Suprapubic skin (tissue), 4 donors: ENCODE measurements around the gene THRB. TPM values are rescaled to one million over a fixed set of nuclear protein-coding genes. Genes with fewer than 3 reads are reported as not detected.

Experiments
- DNase-seq, 2 donors: peaks; one replicate each; pipeline ENCODE4 v3.0.0-alpha.2; 2019; ENCODE audit warnings: low spot score in 2 of 2
- H3K27ac ChIP-seq: fragments of 200-600 bp; sonication (generic); one replicate; pipeline ENCODE4 v1.5.1; 2019
- H3K27me3 ChIP-seq: fragments of 200-600 bp; sonication (generic); one replicate; pipeline ENCODE4 v1.5.1; 2019
- H3K36me3 ChIP-seq: fragments of 200-600 bp; sonication (generic); one replicate; pipeline ENCODE4 v1.5.1; 2019
- H3K4me1 ChIP-seq: fragments of 200-600 bp; sonication (generic); one replicate; pipeline ENCODE4 v1.5.1; 2019
- H3K4me3 ChIP-seq: fragments of 200-600 bp; sonication (generic); one replicate; pipeline ENCODE4 v1.5.1; 2019; ENCODE audit warnings: mild to moderate bottlenecking
- H3K9me3 ChIP-seq: fragments of 200-600 bp; sonication (generic); one replicate; pipeline ENCODE4 v1.5.1; 2019
- CTCF ChIP-seq, 2 donors: fragments of 200-600 bp in 1 of 2; fragments of 450-650 bp in 1 of 2; sonication (generic) in 1 of 2; IDR thresholded peaks; one replicate each; pipeline ENCODE4 v1.5.1; 2016 to 2019; ENCODE audit warnings: antibody characterized with exemption in 2 of 2, mild to moderate bottlenecking in 1 of 2, moderate library complexity in 1 of 2
- EP300 ChIP-seq: sonication (generic); formaldehyde crosslinking; IDR thresholded peaks from one replicate; pipeline ENCODE4 v1.6.1; 2017; ENCODE audit warnings: antibody characterized with exemption
- POLR2A ChIP-seq, 2 donors: fragments of 450-650 bp; IDR thresholded peaks; one replicate each; pipeline ENCODE4 v1.6.1; 2017; ENCODE audit warnings: antibody characterized with exemption in 2 of 2, mild to moderate bottlenecking in 2 of 2, moderate library complexity in 2 of 2
- POLR2AphosphoS5 ChIP-seq, 3 donors: sonication (generic); formaldehyde crosslinking; IDR thresholded peaks; one replicate each; pipeline ENCODE4 v1.6.1; 2017; ENCODE audit warnings: antibody characterized with exemption in 3 of 3
- whole genome bisulfite sequencing: methylation state at CpG from one replicate; pipeline ENCODE4 v1.1.5; 2018; 5-methylcytosine and 5-hydroxymethylcytosine counted together
- total RNA-seq, 4 donors: library from RNA; depleted of rRNA; stranded (reverse); fragments of >200 nt; gene quantifications; one replicate each; pipeline ENCODE4 v1.1.0, GENCODE V29; 2016

THRB gene
- total RNA-seq, 4 donors from 2014 or later, result 16.6 to 32.9 (median 24.4) TPM

GRCh38 chr3:24117508-24117907 lies 377.1 kb downstream of the THRB start:
- Histone ChIP-seq H3K27ac (no peak overlapping the region), H3K9me3 (no peaks in the 10 kb centered on the region), H3K27me3 (no peaks in the 10 kb centered on the region), H3K4me1 (peaks cover 6% of the 10 kb centered on the region), H3K36me3 (peaks cover 3% of the 10 kb centered on the region), H3K4me3 (no peak overlapping the region)
- no peak for DNase-seq
- 100% methylated on average over 1 of the region's 1 CpG for WGBS
- TF ChIP-seq CTCF (IDR thresholded peaks at IDR 0.05), result no peak
- no peak for TF ChIP-seq POLR2A (IDR thresholded peaks at IDR 0.05)
- no peak for TF ChIP-seq POLR2AphosphoS5 (IDR thresholded peaks at IDR 0.05)
- TF ChIP-seq EP300, result no peak

GRCh38 chr3:24111711-24112110 lies 382.9 kb downstream of the THRB start:
- WGBS, result 88% methylated on average over 1 of the region's 1 CpG
- no peaks in the 10 kb centered on the region for H3K27me3 ChIP-seq
- no peak for DNase-seq

GRCh38 chr3:24110051-24110450 lies 384.6 kb downstream of the THRB start:
- DNase-seq, result no peak
- no peak for TF ChIP-seq POLR2AphosphoS5 (IDR thresholded peaks at IDR 0.05)
- TF ChIP-seq EP300, result no peak
- no peak for TF ChIP-seq POLR2A (IDR thresholded peaks at IDR 0.05)
- TF ChIP-seq CTCF (IDR thresholded peaks at IDR 0.05), result no peak
- 47% methylated on average over 1 of the region's 1 CpG for whole genome bisulfite sequencing

More at GRCh38 chr3:24111711-24112110, 382.9 kb downstream of the THRB start:
- Histone ChIP-seq H3K4me3 (no peak overlapping the region), H3K27ac (no peak overlapping the region), H3K9me3 (no peaks in the 10 kb centered on the region), H3K36me3 (no peaks in the 10 kb centered on the region), H3K4me1 (no peaks in the 10 kb centered on the region)
- TF ChIP-seq POLR2A (IDR thresholded peaks at IDR 0.05) (no peak), EP300 (no peak), CTCF (IDR thresholded peaks at IDR 0.05) (no peak), POLR2AphosphoS5 (IDR thresholded peaks at IDR 0.05) (no peak)

GRCh38 chr3:24101676-24102168 lies 392.9 kb downstream of the THRB start:
- no peaks in the 10 kb centered on the region for H3K9me3 ChIP-seq
- 39% methylated on average over 2 of the region's 2 CpGs for WGBS
- H3K27ac ChIP-seq, result no peak overlapping the region
- peaks cover 8% of the 10 kb centered on the region for H3K4me1 ChIP-seq
- no peak for DNase-seq
- no peaks in the 10 kb centered on the region for H3K36me3 ChIP-seq
- TF ChIP-seq CTCF (IDR thresholded peaks at IDR 0.05), result no peak
- no peak for TF ChIP-seq POLR2A (IDR thresholded peaks at IDR 0.05)
- TF ChIP-seq POLR2AphosphoS5 (IDR thresholded peaks at IDR 0.05), result no peak
- TF ChIP-seq EP300, result no peak
- H3K27me3 ChIP-seq, result no peaks in the 10 kb centered on the region
- no peak overlapping the region for H3K4me3 ChIP-seq

More at GRCh38 chr3:24110051-24110450, 384.6 kb downstream of the THRB start:
- Histone ChIP-seq H3K4me3 (no peak overlapping the region), H3K27me3 (no peaks in the 10 kb centered on the region), H3K9me3 (no peaks in the 10 kb centered on the region), H3K4me1 (no peaks in the 10 kb centered on the region), H3K36me3 (no peaks in the 10 kb centered on the region), H3K27ac (no peak overlapping the region)

- Histone ChIP-seq H3K4me1 (peaks cover 8% of the 10 kb centered on the region), H3K4me3 (no peak overlapping the region), H3K36me3 (no peaks in the 10 kb centered on the region), H3K27me3 (no peaks in the 10 kb centered on the region), H3K9me3 (no peaks in the 10 kb centered on the region), H3K27ac (no peak overlapping the region)
- 86% methylated on average over 11 of the region's 11 CpGs for WGBS
- DNase-seq, result no peak
- TF ChIP-seq POLR2AphosphoS5 (IDR thresholded peaks at IDR 0.05) (no peak), CTCF (IDR thresholded peaks at IDR 0.05) (no peak), EP300 (no peak), POLR2A (IDR thresholded peaks at IDR 0.05) (no peak)
These were observed 393.8 kb downstream of the THRB start for GRCh38 chr3:24100696-24101402.
